Epithelial cell of esophagus (primary cell): ENCODE data around the gene TNFSF9.
A peak's percentile ranks its signal among the peaks of the same experiment; 100 is the strongest.

ENCODE experiments used
- DNase-seq: peaks from one replicate; pipeline ENCODE4 v3.0.0; 2010; ENCODE audit warnings: low read depth
- H3K4me3 ChIP-seq: 2 replicates; pipeline ENCODE4 v1.5.1; 2011; ENCODE audit warnings: mild to moderate bottlenecking, low read length, control low read depth
- CTCF ChIP-seq: IDR thresholded peaks from 2 replicates; pipeline ENCODE4 v1.5.1; 2011; ENCODE audit warnings: low read depth, mild to moderate bottlenecking, low read length, control low read depth, inconsistent platforms; ENCODE audit not compliant: insufficient read depth; ENCODE audit errors: missing control alignments

The TNFSF9 gene

DNA sequence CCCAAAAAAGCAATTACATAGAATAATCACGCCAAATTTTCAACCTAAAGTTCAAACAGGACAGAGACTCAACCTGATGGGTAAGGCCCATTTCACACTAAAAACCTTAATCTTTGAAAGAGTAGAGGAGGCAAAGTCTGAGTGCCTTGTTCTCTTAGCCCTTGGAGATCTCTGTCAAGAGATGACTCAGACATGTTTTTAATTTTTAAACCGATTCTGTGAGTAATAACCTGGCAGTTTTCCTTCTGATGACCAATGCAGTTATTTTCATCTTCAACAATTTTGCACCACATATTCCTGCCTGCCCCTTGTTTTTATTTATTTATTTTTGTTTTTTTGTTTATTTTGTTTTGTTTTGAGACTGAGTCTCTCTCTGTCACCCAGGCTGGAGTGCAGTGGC, 11.5 kb upstream of the TNFSF9 start:
- peak; percentile 80 for DNase-seq
- TF ChIP-seq CTCF: no peak
- no peak overlapping the region for H3K4me3 ChIP-seq

DNA sequence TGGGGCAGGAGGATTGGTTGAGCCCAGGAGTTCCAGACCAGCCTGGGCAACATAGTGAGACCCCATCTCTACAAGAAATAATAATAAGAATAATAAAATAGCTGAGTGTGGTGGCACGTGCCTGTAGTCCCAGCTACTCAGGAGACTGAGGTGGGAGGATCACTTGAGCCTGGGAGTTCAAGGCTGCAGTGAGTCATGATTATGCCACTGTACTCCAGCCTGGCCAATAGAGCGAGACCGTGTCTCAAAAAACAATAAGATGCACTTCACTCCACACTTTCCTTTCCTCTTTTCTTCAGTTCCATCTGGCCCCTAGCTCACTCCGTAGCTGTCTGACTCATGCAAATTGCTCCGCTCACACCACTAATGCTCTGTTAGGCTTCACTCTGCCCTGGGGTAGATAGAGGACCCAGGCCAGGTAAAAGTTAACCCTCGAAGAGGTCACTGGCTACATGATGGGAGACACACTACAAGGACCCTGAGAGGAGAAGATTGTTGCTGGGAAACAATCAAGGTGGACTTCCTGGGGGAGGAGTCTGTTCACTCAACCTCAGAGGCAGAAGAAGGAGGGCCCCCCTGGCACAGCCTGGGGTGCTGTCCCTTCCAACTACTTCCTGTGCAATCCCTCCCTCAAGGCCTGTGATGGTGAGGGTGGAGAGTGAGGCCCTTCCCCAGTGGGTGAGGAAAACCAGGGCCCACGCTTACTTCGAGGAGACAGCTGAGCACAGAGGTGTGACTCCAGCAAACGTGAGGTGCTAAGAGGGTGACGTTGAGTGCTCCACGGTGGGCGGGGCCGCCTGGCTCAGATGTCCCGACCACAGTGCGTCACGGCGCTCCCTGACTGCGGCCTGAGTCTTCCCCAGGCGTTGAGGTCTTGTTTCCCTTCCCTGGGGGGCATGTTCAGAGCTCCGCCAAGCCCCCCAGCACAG, 8.8 kb upstream of the TNFSF9 start:
- no peak for DNase-seq
- TF ChIP-seq CTCF: no peak
- no peak overlapping the region for H3K4me3 ChIP-seq

- H3K4me3 ChIP-seq: no peak overlapping the region
- no peak for TF ChIP-seq CTCF
- DNase-seq: no peak
Measured at GRCh38 chr19:6522712-6523111, 8.1 kb upstream of the TNFSF9 start.

GRCh38 chr19:6524311-6524710, 6.5 kb upstream of the TNFSF9 start:
- H3K4me3 ChIP-seq: no peak overlapping the region
- TF ChIP-seq CTCF: no peak
- no peak for DNase-seq

GRCh38 chr19:6527893-6528543, 2.8 kb upstream of the TNFSF9 start:
- DNase-seq: no peak
- TF ChIP-seq CTCF: no peak
- no peak overlapping the region for H3K4me3 ChIP-seq

- no peak for TF ChIP-seq CTCF
- H3K4me3 ChIP-seq: no peak overlapping the region
- DNase-seq: no peak
Measured at GRCh38 chr19:6528544-6529121, 2.2 kb upstream of the TNFSF9 start.
